Thyroid gland (tissue), 4 donors: ENCODE results near the gene FAM131C. TPM values are rescaled to one million over a fixed set of nuclear protein-coding genes. Genes with fewer than 3 reads are reported as not detected.

Experiments
- DNase-seq, 2 donors: peaks; one replicate each; pipeline ENCODE4 v3.0.0-alpha.2; 2019
- H3K27ac ChIP-seq, 3 donors: fragments of 200-600 bp; sonication (generic); 1 replicate in 2 of 3; 2 replicates in 1 of 3; pipeline ENCODE4 v1.5.1; 2016 to 2019; ENCODE audit warnings: mild to moderate bottlenecking in 1 of 3, moderate library complexity in 1 of 3
- H3K27me3 ChIP-seq: fragments of 200-600 bp; sonication (generic); one replicate; pipeline ENCODE4 v1.5.1; 2019
- H3K36me3 ChIP-seq, 2 donors: fragments of 200-600 bp; sonication (generic); one replicate each; pipeline ENCODE4 v1.5.1; 2016 to 2019
- H3K4me1 ChIP-seq, 2 donors: fragments of 200-600 bp; sonication (generic); one replicate each; pipeline ENCODE4 v1.5.1; 2017 to 2019
- H3K4me3 ChIP-seq, 3 donors: fragments of 200-600 bp; sonication (generic); replicated peaks in 1 of 3; 1 replicate in 2 of 3; 2 replicates in 1 of 3; pipeline ENCODE4 v1.5.1; 2016; ENCODE audit warnings: mild to moderate bottlenecking in 1 of 3
- H3K9me3 ChIP-seq: fragments of 200-600 bp; sonication (generic); one replicate; pipeline ENCODE4 v1.5.1; 2017
- CTCF ChIP-seq, 6 experiments: fragments of 200-600 bp in 3 of 6; fragments of 450-650 bp in 3 of 6; sonication (generic) in 3 of 6; IDR thresholded peaks; one replicate each; pipeline ENCODE4 v1.5.1; 2016 to 2019; ENCODE audit warnings: antibody characterized with exemption in 6 of 6, mild to moderate bottlenecking in 2 of 6, inconsistent platforms in 1 of 6, moderate library complexity in 1 of 6
- POLR2A ChIP-seq, 2 donors: fragments of 450-650 bp; IDR thresholded peaks; one replicate each; pipeline ENCODE4 v1.6.1; 2017; ENCODE audit warnings: antibody characterized with exemption in 2 of 2, mild to moderate bottlenecking in 2 of 2, moderate library complexity in 1 of 2
- WGBS, 2 donors: methylation state at CpG; one replicate each; pipeline ENCODE4 v1.1.5; 2017; 5-methylcytosine and 5-hydroxymethylcytosine counted together
- intact Hi-C: fragments of 100-400 bp; cut with DNase I; formaldehyde crosslinking; loops from one replicate; pipeline ENCODE4 v1.15.1; 2023
- total RNA-seq, 4 donors: library from RNA; depleted of rRNA; stranded (reverse); fragments of >200 nt; gene quantifications; one replicate each; pipeline ENCODE4 v1.2.3, GENCODE V29; 2016

Gene FAM131C
- total RNA-seq, 4 donors from 2014 or later: 0.42 to 2.7 (median 1.5) TPM

- Histone ChIP-seq H3K9me3 (no peaks in the 10 kb centered on the region), H3K27me3 (no peaks in the 10 kb centered on the region), H3K27ac (no peak overlapping the region), H3K4me3 (no peak overlapping the region), H3K4me1 (peaks cover 0 to 29% of the 10 kb centered on the region in 2 donors), H3K36me3 (no peaks in the 10 kb centered on the region)
- intact Hi-C loops: loop anchor here (5.0 to 10.0 kb wide), 2 partner anchors 54 to 162 kb away; no protein-coding TSS in a partner anchor
- DNase-seq: no peak
- WGBS, 2 donors: 87 to 89% methylated on average over 5 of the region's 5 CpGs
- no peak for TF ChIP-seq CTCF (IDR thresholded peaks at IDR 0.05)
- TF ChIP-seq POLR2A (IDR thresholded peaks at IDR 0.05): no peak
These were observed 7.1 kb upstream of the FAM131C start for GRCh38 chr1:16080422-16081150.

GRCh38 chr1:16078925-16079656, 5.6 kb upstream of the FAM131C start:
- Histone ChIP-seq H3K4me3 (no peak overlapping the region), H3K27me3 (no peaks in the 10 kb centered on the region), H3K27ac (no peak overlapping the region), H3K36me3 (no peaks in the 10 kb centered on the region), H3K4me1 (peaks cover under 1 to 42% of the 10 kb centered on the region in 2 donors), H3K9me3 (no peaks in the 10 kb centered on the region)
- intact Hi-C loops: loop anchor here (5.0 kb wide), 1 partner anchor 283 kb away; no protein-coding TSS in a partner anchor
- TF ChIP-seq CTCF (IDR thresholded peaks at IDR 0.05): peak; percentile 69 to 97 (median 92)
- TF ChIP-seq POLR2A (IDR thresholded peaks at IDR 0.05): no peak
- 33 to 36% methylated on average over 8 to 10 of the region's 10 CpGs for WGBS, 2 donors
- peak; percentile 82 to 84 for DNase-seq

GRCh38 chr1:16077406-16078245, 4.2 kb upstream of the FAM131C start:
- DNase-seq: no peak
- H3K4me1 ChIP-seq: peaks cover 8 to 55% of the 10 kb centered on the region in 2 donors
- H3K4me3 ChIP-seq: no peak overlapping the region
- H3K27ac ChIP-seq: no peak overlapping the region
- no peaks in the 10 kb centered on the region for H3K36me3 ChIP-seq
- H3K27me3 ChIP-seq: no peaks in the 10 kb centered on the region
- 90 to 94% methylated on average over 12 of the region's 12 CpGs for WGBS, 2 donors
- no peaks in the 10 kb centered on the region for H3K9me3 ChIP-seq
- TF ChIP-seq POLR2A (IDR thresholded peaks at IDR 0.05): no peak
- intact Hi-C loops: loop anchor here (2.0 to 5.0 kb wide), 2 partner anchors 111 to 285 kb away; no protein-coding TSS in a partner anchor

- DNase-seq: peak; percentile 36 to 55
- Histone ChIP-seq H3K9me3 (no peaks in the 10 kb centered on the region), H3K4me3 (no peak overlapping the region), H3K27me3 (no peaks in the 10 kb centered on the region), H3K36me3 (no peaks in the 10 kb centered on the region), H3K27ac (peak overlapping the region in 2 of 3 donors; percentile 12 to 52), H3K4me1 (peaks cover 8 to 50% of the 10 kb centered on the region in 2 donors)
- intact Hi-C loops: loop anchor here (2.0 to 5.0 kb wide), 2 partner anchors 112 to 285 kb away; no protein-coding TSS in a partner anchor
- WGBS, 2 donors: 41 to 70% methylated on average over 10 to 11 of the region's 11 CpGs
- no peak for TF ChIP-seq CTCF (IDR thresholded peaks at IDR 0.05)
- TF ChIP-seq POLR2A (IDR thresholded peaks at IDR 0.05): no peak
These were observed 3.4 kb upstream of the FAM131C start for GRCh38 chr1:16076865-16077238.
